CD4-positive, alpha-beta T cell treated with Interferon gamma for 1 hour (primary cell): Measurements from ENCODE around the gene SHH.

Source experiments
- DNase-seq: peaks from one replicate; pipeline ENCODE4 v3.0.0-alpha.2; 2020

The SHH gene

DNA sequence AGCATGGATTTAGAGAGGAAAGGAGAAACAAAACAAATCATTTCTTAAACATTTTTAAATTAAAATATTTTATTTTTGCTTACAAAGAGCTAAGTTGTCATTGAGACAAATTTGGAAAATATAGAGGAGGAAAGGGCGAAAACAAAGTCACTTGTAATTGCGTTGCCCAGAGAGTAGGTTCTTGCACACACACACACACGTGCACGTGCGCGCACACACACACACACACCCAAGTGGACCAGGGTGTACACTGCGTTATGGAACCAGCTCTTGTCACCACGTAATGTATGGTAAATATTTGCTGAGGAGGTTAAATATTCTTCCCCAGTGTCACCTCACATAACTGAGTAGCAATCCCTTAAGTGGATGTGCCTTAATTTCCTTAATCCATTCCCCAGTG is 21.6 kb downstream of the SHH start:
- no peak for DNase-seq

GRCh38 chr7:155789001-155789725 is 23.1 kb downstream of the SHH start:
- no peak for DNase-seq

- DNase-seq: no peak
Measured at GRCh38 chr7:155788616-155789000, 23.7 kb downstream of the SHH start.

DNA sequence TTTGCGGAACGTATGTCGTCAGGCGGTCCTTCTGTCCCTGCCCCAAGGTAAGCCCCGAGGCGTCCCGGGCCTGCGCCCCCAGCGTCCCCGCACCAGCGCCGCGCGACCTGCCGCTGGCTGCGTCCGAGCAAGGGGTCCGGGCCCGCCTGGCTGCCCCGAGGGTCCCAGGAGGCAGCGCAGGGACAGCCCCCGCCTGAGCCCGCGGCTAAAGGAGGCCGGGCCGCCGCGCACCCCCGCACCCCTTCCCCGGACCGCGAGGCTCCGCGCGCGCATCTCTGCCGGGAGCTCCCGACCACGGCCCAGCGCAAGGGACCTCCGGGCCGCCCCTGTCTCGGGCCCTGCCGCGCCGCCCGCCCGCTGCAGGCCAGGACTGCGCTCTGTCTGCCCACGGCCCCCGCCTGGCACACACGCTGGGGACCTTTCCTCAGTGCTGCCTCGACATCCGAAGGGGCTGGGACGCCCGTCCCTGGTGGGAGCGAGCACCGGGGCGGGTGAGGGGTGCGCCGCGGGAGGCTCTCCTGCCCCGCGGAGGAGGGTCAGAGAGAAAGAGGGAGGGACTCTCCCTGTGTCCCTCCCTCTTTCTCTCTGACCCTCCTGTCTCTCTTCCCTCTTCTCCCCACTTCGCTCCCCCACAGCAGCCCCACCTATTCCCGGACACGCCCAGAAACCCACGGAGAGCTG is 25.0 kb downstream of the SHH start:
- no peak for DNase-seq

DNA sequence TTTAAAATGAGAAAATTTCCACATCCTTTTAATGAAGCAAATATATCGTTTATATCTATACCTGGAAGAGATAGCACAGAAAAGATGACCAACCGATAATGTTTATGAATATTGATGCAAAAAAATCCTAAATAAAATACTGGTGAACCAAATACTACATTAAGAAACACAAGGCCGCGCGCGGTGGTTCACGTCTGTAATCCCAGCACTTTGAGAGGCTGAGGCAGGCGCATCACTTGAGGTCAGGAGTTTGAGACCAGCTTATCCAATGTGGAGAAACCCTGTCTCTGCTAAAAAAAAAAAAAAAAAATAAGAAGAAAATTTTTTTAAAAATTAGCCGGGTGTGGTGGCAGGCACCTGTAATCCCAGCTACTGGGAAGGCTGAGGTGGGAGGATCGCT is 25.8 kb downstream of the SHH start:
- no peak for DNase-seq

- no peak for DNase-seq
Measured at GRCh38 chr7:155785536-155785935, 26.7 kb downstream of the SHH start.

GRCh38 chr7:155782466-155782865 is 29.8 kb downstream of the SHH start:
- no peak for DNase-seq

- no peak for DNase-seq
Measured at GRCh38 chr7:155781433-155781832, 30.8 kb downstream of the SHH start.

GRCh38 chr7:155780884-155781283 is 31.4 kb downstream of the SHH start:
- DNase-seq: no peak

DNA sequence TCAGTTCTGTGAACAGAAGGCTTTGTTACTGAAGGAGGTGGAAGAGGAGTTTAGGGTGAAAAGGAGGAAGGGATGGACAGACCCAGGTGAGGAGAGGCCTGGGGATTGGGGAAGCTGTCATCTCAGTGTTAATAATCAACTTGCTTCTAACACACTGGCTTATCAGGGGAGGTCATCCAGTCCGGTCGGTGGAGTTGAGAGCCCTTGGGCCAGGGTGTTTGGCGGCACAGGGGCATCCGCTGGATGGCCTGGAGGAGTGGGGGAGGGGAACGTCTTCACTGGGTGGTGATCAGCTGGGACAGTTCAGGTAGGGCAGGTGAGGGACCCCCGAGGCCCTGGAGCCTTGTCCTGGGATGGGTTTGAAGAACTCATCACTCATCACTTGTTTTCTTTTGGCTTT is 33.9 kb downstream of the SHH start:
- DNase-seq: no peak

- no peak for DNase-seq
Measured at GRCh38 chr7:155776606-155777005, 35.7 kb downstream of the SHH start.

- DNase-seq: no peak
Measured at GRCh38 chr7:155775691-155776090, 36.6 kb downstream of the SHH start.

DNA sequence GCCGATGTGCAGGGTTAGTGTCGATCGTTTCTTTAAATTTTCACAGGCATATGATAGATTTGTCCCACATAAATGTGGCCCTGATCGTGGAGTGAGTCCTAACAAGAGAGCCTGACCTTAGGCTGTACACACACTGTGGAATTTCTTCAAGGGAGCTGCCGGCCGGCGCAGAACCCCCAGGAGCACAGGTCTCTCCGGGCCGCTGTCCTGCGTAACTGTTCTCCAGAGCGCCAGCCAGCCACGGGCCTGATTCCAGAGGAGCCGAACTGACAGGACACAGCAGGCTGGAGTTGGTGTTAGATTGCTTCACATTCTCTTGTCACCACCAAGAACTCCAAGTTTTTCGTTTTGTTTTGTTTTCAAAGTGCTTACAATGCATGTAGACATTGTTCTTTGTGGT is 37.3 kb downstream of the SHH start:
- DNase-seq: no peak

GRCh38 chr7:155773531-155773930 is 38.7 kb downstream of the SHH start:
- no peak for DNase-seq

DNA sequence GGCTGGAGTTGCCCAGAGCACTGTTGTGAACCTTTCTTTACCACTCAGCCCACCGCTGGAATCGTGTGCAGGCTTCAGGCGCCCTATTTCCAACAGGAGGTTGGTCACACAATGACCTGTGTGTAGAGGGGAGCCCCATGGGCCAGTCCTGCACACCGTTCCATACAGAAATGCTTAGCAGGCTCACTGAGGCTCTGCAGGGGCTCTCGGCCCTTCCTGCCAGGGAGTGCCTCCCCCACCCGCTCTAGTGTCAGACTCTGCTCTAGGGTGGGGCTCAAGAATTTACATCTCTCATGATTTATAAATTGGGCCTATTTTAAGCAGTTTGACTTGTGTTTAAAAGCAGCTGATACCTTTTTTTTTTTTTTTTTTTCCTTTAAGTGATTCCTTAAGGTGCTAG is 42.0 kb downstream of the SHH start:
- no peak for DNase-seq

DNA sequence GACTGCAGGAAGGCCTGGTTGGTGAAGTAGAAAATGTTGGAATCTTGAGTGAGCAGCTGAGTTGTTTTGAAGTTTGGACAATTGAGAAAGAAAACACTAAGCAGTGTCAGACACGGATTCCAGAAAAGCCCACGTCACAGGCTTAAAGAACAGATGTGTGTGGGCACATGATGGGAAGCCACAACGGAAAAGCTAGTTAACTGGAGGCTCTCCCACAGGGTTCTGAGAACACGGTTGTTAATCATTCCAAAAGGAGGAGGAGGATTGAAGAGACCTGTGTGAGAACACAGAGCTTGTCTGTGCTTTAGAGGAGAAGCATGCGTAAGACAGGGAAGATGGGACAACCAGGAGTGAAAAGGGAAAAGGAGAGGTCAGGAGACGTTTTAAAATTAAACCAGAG is 42.6 kb downstream of the SHH start:
- DNase-seq: no peak

DNA sequence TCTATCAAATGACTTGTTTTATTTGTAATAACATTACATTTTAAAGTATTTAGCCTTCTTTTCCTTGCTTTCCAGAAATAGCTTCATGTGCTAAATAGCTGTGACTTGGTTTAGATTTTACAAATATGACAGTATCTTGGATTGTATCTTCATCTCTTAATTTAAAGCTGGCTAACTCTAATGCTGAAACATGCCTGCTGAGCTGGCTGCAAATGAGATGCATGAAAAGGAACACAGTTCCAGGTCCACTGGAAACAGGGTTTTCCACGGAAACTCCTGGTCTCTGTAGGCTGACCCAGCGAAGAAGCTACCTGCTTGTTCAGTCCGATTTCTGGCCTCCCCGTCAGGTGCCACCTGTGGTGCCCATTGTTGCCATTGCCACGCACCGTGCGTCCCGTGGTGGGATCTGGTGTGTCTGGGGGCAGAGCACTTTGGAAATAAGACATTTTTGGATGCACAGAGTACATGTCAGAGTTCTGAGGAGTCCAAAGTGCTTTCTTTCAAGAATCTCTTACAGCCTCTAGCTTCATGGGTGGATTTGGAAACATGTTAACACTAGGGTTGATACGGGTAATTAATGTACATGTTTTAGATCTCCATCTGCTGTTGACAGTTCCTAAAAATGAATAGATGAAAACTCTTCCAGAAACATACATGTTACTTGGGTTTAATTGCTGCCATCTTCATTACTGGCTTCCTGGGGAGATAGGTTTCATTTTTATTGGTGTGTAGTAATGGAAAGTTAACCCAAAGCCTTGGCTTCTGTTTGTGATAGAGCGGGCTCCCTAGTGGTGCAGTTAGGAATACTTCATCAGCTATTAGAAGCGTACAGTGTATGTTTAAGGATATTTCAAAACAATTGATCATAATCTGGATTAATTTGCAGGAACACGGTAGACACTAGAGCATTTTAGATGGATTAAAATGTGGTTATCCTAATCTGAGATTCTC is 45.0 kb downstream of the SHH start:
- no peak for DNase-seq

DNA sequence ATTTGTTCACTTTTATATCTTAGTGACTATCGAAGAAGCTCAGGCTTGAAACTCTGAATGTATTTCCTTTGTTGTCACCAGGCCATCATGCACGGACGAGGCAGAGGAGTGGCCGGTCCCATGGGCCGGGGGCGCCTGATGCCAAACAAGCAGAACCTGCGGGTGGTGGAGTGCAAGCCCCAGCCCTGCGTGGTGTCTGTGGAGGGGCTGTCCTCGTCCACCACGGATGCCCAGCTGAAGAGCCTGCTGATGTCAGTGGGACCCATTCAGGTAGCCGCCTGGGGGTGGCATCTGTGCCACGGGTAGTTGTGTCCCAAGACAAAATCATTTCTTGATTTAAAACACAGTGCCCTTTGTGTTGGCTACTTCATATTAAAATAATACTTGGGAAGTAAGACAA is 45.9 kb downstream of the SHH start:
- no peak for DNase-seq

GRCh38 chr7:155765458-155765857 is 46.8 kb downstream of the SHH start:
- no peak for DNase-seq

DNA sequence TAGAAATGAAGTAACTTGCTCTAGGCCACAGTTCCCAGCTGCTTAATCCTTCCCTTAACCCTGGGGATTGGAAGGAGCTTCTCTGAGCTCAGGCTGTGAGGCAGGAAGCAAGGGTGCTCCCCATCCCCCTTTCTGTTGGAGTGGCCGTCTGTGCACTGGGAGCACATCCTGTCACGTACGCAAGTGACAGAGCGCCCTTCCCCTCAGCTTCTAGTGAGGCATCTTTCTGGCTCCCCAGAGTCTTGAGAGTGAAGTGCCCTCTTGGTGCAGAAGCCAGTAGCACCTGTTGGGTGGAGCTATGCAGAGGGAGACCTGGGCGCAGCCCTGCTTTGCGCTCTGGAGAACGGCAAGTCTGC is 47.8 kb downstream of the SHH start:
- DNase-seq: peak; percentile 14

DNA sequence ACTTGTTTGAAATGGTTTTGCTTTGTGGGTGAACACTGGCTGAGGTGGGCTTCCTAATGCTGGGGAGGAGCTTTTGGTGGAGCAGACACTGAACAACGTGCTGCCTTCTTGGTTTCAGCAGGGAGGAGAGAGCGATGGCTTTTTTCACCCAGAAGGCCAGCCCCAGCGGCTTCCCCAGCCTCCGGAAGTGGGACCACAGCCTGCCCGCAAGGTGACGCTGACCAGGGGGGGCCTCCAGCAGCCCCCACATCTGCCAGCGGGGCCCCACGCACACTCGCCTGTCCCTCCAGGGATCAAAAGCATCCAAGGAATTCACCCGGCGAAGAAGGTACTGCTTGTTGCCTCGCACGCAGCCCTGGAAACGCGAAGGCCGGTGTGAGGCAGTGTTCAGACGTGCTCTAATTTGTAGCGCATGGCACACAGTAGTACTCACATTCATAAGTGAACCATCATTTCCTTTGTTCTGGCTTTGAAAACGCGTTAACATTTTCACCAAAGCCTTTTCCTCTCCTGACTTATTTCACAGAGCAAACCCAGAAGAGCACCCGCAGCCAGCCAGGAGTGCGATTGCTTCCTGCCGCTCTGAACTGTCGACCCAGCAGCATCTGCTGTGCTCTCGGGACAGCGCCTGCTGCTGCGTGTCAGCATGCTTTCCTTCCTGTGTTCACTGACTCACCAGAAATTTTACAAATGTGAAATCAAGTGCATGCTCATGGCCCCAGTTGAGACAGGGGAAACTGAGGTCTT is 48.4 kb downstream of the SHH start:
- peak; percentile 39 for DNase-seq

- DNase-seq: no peak
Measured at GRCh38 chr7:155763122-155763521, 49.1 kb downstream of the SHH start.

DNA sequence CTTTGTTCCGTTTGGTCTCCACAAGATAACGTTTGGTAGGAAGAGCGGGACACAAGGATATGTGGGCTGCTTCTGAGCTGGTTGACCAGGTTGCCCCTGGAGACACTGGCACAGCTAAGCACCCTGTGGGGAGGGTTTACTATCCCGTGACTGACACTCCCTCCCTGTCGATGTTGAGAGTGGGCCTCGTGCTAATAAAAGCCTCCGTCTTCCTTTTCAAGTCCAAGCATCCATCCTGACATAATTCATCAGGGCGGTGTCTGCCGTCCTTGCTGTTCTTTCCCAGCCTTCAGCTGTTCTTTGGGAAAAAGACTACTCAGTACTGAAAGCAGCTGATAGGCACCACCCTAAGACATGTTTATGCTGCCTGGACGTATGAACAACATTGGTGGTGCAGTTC is 49.6 kb downstream of the SHH start:
- DNase-seq: no peak
